Coronary artery (tissue), 2 donors: ENCODE measurements around the gene LAPTM4A.

Experiments used
- DNase-seq: peaks from one replicate; pipeline ENCODE4 v3.0.0-alpha.2; 2017; ENCODE audit warnings: low spot score
- H3K27ac ChIP-seq, 2 donors: fragments of 200-600 bp; sonication (generic); one replicate each; pipeline ENCODE4 v1.5.1; 2016 to 2019
- H3K4me3 ChIP-seq: fragments of 200-600 bp; sonication (generic); 2 replicates; pipeline ENCODE4 v1.5.1; 2016; ENCODE audit warnings: mild to moderate bottlenecking, moderate library complexity
- TF ChIP-seq, protein P1 (sequence below): fragments of 200-600 bp; sonication (generic); IDR thresholded peaks from one replicate; pipeline ENCODE4 v1.5.1; 2019; ENCODE audit warnings: antibody characterized with exemption

The LAPTM4A gene

DNA sequence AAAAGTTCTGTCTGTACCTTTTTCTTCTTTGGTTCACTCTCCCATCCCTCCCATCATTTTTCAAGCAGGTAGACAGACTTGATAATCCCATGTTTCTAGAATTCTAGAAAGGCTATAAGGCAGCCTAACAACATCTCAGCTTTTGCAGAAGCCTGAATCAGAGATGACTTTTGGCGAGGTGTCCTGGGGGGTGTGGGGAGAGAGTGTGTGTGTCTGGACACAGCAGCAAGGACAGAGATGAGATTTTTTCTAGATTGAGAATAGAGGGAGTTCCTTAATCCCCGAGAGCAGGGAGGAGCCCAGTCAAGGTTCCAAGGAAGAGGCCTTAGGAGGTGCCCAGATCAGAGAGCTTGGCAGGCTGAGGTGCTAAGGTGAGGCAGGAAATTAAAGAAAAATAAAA lies 22.0 kb upstream of the LAPTM4A start:
- TF ChIP-seq, protein P1, sequence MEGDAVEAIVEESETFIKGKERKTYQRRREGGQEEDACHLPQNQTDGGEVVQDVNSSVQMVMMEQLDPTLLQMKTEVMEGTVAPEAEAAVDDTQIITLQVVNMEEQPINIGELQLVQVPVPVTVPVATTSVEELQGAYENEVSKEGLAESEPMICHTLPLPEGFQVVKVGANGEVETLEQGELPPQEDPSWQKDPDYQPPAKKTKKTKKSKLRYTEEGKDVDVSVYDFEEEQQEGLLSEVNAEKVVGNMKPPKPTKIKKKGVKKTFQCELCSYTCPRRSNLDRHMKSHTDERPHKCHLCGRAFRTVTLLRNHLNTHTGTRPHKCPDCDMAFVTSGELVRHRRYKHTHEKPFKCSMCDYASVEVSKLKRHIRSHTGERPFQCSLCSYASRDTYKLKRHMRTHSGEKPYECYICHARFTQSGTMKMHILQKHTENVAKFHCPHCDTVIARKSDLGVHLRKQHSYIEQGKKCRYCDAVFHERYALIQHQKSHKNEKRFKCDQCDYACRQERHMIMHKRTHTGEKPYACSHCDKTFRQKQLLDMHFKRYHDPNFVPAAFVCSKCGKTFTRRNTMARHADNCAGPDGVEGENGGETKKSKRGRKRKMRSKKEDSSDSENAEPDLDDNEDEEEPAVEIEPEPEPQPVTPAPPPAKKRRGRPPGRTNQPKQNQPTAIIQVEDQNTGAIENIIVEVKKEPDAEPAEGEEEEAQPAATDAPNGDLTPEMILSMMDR: no peak
- DNase-seq: no peak
- H3K27ac ChIP-seq: no peak overlapping the region
- H3K4me3 ChIP-seq: no peak overlapping the region

DNA sequence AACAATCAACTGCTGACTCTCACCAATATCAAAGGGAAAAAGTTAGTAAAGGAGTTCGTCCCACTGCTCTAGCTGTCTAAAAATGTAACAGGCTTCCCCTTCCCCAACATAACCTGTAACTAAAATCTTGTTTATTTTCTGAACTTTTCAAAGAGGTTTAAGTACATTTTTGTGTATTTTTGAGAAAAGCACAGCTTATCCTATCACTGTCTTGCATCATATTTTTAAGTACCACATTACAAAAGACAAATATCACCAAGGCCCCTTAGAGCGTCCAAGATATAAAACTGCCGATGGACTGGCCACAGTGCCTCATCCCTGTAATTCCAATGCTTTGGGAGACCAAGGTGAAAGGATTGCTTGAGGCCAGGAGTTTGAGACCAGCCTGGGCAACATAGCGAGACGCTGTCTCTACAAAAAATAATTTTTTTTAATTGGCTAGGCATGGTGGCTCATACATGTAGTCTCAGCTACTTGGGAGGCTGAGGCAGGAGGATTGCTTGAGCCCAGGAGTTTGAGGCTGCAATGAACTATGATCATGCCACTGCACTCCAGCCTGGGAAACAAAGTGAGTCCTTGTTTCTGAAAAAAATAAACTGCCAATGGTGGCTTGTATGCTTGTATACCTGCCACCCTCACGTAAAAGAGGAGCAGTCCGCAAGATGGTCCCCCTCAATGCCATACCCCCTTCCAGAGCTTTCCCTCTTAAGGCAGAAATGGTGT lies 21.2 kb upstream of the LAPTM4A start:
- no peak for DNase-seq
- peak overlapping the region; percentile 4 for H3K4me3 ChIP-seq
- H3K27ac ChIP-seq: peak overlapping the region; percentile 56 to 70
- TF ChIP-seq, protein P1: no peak

DNA sequence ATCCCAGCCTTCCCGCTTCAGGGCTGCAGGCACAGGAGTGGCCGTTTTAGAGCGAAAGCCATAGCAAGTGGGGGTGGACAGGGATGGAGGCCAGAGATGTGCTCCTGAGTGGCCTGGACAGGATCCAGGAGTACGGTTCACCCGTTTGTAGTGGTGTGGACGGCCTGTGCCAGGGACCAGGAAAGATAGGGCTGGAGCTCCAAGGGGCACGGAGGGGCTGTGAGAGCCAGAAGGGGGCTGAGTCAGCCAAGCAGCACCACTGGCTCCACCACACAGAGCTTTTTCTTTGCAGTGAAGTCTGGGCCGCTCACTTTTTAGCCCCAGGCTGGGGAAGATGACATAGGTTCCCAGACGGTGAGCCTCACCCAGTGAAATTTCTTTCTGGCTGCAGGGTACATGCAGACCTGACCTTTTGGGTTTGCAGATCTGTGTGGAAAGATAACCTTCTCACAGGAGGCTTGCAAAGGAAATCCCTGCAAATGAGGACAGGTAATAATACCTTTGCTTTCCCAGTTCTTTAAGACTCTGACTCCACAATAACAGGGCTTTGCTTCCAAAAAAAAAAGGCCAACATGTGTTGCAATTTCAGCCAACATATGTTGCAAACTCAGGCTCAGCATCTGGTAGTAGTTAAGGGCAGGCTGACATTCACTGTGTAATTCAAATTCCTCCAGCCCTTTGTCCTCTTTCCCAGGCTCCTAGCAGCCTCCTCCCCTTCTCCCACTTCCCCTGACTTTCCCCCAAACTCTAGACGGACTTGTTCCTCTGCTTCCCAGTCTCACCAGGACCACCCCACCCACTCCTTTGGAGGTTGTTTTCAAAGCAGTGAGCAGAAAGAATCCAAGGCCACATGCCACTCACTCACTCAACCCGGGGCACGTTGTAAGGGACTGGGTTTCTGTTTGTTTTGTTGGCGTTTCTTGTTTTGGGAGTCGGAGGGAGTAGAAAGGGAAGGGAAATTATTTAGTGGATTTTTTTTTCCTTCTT lies 20.3 kb upstream of the LAPTM4A start:
- TF ChIP-seq, protein P1: no peak
- peak overlapping the region; percentile 56 to 80 for H3K27ac ChIP-seq
- peak overlapping the region; percentile 28 for H3K4me3 ChIP-seq
- no peak for DNase-seq

DNA sequence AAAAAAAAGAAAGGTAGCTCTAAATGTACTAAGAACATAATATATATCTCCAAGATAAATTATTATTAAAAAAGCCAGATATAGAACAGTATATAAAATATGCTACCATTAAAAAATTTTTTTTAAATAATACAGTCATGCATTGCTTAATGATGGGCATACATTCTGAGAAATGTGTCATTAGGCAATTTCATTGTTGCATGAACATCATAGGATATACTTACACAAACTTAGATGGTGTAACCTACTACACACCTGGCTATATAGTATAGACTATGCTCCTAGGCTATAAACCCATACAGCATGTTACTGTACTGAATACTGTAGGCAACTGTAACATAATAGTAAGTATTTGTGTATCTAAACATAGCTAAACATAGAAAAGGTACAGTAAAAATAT lies 18.3 kb upstream of the LAPTM4A start:
- no peak overlapping the region for H3K4me3 ChIP-seq
- H3K27ac ChIP-seq: no peak overlapping the region
- no peak for DNase-seq
- TF ChIP-seq, protein P1: no peak

DNA sequence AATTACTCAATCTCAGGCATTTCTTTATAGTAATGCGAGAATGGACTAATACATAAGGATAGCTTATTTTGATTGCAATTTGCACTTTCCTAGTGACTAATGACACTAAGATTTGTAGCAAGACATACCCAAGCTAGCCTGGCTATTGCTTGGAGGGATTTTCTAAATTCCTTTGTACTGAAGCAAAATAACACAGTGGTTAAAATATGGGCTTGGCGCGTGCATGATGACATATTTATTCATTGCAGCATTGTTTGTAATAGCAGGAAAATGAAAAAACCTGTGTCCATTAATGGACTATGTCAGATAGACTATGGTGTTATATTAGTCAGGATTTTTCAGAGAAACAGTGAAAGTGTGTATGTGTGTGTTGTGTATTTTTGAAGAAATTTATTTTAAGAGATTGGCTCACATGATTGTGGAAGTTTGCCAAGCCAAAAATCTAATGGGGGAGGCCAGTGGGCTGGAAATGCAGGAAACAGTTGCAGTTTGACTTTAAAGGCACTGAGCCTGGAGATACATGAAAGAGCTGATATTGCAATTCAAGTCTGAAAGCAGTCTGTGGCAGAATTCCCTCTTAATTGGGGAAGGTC lies 16.7 kb upstream of the LAPTM4A start:
- Histone ChIP-seq H3K4me3 (no peak overlapping the region), H3K27ac (no peak overlapping the region)
- TF ChIP-seq, protein P1: no peak
- no peak for DNase-seq

DNA sequence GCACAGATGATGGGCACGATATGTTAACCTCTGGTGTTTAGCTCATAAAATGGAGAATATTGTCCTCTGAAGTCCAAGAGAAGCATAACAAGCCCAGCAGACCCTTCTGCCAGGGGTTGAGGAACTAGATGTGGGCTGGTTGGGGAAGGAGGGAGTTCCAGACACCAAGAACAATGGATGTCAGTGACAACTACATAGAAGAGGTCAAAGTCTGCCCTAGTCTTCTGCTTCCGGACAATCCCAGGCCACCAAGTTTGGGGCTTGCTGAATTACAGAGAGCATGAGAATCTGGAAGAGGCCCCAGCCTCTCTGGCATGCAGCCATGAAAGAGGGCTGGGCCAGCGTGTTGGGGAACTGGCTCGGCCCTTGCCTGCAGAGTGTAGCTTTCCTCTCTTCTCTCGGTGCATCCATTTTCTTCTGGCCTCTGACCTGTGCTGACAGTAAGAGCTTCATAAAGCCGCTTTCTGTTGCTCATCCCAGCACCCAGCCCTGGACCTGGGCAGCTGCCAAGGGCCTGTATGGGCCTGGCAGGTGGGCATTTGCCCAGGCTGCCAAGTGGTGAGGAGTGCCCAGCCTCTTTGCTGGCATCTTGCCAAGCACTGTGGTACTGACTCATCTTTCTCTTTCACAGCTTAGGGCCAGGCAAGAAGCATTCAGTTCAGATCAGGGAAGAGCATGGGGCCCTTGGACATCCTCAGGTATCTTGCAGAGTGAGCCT lies 14.6 kb upstream of the LAPTM4A start:
- Histone ChIP-seq H3K27ac (no peak overlapping the region), H3K4me3 (no peak overlapping the region)
- TF ChIP-seq, protein P1: no peak
- no peak for DNase-seq
